Measurements from ENCODE around the gene PANK3.
"Not testable (repeated sequence)": the region's sequence is repeated elsewhere in the genome, so short reads cannot be mapped to it uniquely, and the experiment has no call there.

PANK3 gene

DNA sequence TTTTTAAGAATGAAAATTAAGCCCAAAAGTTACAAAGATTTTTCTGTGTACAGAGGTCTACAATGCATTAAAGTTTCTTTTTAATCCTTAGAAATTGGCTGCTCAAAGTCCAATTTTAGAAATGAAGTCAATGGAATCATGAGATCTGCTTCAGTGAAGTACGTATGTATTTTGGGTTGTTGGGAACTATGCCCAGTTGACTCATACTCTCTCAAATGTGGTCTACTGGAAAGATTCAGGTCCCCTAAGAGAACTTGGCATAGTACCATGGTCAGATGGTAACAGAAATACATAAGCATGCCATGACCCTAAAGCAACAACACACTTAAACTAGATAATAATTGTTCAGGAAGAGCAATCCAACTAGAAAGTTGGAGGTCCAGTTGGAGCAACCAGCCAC lies 27.0 kb downstream of the PANK3 start:
- DNase-seq (ENCODE audit: low read depth, low spot score), result peak; percentile 52

GRCh38 chr5:168550656-168551055 lies 28.5 kb downstream of the PANK3 start:
- DNase-seq (ENCODE audit: low read depth, low spot score), result no peak

DNA sequence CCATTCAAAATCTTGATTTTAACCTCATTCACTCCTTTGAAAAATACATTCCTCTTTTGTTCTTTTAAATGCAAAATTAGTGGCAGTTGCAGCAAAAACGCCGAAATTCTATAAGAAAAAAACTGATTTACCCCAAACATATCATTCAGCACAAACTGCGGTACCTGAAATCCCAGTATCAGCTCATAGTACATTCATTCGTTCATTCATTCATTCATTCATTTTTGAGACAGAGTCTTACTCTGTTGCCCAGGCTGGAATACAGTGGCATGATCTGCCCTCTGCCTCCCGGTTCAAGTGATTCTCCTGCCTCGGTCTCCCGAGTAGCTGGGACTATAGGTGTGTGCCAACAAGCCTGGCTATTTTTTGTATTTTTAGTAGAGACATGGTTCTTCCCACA lies 29.6 kb downstream of the PANK3 start:
- DNase-seq (ENCODE audit: low read depth, low spot score), result no peak

- DNase-seq (ENCODE audit: low read depth, low spot score), result no peak
Measured at GRCh38 chr5:168537176-168537575, 42.0 kb downstream of the PANK3 start.

DNA sequence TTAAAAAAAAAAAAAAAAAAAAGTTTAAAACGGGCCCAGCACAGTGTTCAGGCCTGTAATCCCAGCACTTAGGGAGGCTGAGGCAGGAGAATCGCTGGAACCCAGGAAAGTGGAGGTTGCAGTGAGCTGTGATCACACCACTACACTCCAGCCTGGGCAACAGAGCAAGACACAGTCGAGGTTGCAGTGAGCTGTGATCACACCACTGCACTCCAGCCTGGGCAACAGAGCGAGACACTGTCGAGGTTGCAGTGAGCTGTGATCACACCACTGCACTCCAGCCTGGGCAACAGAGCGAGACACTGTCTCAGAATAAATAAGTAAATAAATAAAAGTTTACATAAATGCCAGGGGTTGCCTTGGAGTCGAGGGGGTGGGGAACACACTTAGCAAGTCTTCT lies 44.8 kb downstream of the PANK3 start:
- not testable (repeated sequence) for DNase-seq (ENCODE audit: low read depth, low spot score)

DNA sequence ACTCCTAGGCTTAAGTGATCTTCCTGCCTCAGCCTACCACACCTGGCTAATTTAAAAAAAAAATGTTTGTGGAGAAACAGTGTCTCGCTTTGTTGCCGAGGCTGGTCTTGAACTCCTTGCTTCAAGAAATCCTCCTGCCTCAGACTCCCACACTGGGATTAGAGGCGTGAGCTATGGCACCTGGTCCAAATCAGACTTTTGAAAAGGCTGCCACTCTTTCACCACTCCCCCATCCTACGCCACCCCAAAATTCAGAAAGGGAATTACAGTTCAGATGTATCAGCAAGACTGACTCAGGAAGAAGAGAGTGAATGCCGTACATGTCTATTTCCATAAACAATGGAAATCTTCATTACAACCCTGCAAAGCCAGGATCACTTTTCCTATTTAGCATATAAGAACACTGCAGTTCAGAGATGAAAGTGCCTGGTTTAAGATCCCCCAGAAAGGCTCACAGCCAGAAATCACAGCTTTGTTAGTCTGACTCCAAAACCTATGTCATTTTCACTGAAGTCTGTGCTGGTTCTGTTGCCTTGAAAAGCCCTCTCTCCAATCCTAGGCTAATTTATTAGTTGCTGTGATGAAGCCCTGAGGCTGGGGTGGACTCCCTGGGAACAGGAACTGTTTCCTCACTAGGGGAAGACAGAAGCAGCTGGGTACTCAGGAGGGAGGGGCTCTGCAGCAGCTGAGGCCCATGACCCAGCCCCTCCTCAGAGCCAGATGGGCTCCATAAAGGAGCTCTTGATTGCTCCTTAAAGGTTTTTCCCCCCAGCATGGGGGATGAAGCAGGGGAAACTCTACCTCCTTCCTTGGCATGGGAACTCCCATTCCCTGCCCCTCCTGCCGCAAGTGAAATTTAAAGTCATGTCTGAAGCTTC lies 46.9 kb downstream of the PANK3 start:
- DNase-seq (ENCODE audit: low read depth, low spot score), result no peak

DNA sequence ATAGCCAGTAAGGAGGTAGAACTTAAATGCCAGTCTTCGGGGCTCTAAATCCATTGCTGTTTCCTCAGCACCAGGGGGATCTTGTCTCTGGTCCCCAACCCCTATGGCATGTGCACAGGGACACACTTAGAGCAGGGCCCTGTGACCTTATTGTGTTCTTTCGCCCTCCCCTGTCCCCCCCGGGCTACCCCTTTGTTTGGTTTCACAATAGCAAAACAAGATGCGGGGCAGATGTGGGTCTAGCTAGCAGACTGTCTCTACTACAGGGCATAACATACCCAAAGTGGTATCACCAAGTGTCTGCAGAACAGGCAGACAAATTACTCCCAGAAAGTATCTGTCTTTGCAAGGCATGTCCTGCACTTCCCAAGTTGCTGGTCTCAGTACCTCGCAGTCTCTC lies 48.0 kb downstream of the PANK3 start:
- no peak for DNase-seq (ENCODE audit: low read depth, low spot score)

DNA sequence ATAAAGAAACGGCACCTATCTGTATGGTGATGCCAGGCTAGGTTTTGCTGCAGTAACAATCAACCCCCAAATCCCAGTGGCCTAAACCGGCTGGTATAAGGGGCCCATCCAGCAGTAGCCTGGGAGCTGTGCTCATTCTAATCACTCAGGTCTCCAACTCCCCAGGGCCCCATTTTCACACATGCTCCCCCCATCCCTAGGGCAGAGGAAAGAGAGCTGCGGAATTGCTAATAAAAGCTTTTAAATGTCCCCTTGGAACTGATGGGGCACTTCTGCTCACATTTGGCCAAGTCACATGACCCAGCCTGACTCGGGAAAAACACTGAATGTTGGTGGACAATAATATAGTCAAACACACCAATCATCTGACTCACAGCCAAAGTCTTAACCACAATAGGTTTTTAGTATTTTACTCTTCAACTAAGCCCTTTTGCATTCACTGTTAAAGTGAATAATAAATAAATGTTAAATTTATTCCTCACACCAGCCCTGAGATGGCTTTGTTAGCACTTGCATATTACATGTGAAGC lies 48.5 kb downstream of the PANK3 start:
- no peak for DNase-seq (ENCODE audit: low read depth, low spot score)

- DNase-seq (ENCODE audit: low read depth, low spot score), result no peak
Measured at GRCh38 chr5:168529374-168530234, 49.6 kb downstream of the PANK3 start.

DNA sequence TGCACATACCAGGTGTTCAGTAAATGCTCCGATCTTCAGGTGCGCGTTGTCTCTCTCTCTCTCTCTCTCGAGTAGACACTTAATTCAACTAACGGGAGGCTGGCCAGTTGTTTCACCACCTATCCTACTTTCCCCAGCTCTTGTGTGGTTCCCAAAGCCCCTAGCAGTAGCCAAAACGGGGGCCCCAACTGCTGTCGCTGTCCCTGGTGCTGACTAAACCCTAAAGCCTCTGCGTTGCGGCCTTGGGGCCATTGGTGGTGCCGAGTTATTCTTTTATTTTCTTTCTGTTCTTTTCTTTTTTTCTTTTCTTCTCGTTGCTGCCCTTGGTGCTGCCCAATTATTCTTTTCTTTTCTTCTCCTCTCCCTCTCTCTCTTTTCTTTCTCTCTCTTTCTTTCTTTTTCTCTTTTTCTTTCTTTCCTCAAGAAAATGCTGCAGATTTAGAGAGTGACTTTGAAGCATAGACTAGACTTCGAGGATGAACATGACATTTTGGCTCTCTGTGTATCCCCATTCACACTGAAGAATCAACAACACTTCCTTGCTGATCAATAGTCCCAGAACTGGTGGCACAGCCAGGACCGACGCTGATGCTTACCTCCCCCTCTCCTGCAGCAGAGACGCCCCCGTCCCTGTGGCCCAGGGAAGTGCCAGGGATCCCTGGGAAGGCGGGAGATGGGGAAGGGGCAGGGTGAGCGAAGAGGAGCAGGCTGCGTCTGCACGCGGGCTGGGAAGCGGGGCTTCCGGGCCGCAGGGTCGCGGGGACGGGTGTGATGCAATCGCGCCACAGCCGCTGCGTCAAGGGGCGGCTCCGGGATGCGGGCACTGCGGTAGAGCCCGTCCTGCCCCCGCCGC lies 50.4 kb downstream of the PANK3 start, which contains the start of gene FBLL1:
TSS of gene FBLL1 (plus strand) at position 785 of the 853 bp plus-strand sequence. CDS start 200 bp downstream, outside the sequence.
- no peak for DNase-seq (ENCODE audit: low read depth, low spot score)

GRCh38 chr5:168527756-168528295 lies 51.3 kb downstream of the PANK3 start:
- no peak for DNase-seq (ENCODE audit: low read depth, low spot score)

GRCh38 chr5:168525856-168526255 lies 53.3 kb downstream of the PANK3 start:
- DNase-seq (ENCODE audit: low read depth, low spot score), result no peak

GRCh38 chr5:168513861-168514428 lies 65.2 kb downstream of the PANK3 start:
- DNase-seq (ENCODE audit: low read depth, low spot score), result no peak

DNA sequence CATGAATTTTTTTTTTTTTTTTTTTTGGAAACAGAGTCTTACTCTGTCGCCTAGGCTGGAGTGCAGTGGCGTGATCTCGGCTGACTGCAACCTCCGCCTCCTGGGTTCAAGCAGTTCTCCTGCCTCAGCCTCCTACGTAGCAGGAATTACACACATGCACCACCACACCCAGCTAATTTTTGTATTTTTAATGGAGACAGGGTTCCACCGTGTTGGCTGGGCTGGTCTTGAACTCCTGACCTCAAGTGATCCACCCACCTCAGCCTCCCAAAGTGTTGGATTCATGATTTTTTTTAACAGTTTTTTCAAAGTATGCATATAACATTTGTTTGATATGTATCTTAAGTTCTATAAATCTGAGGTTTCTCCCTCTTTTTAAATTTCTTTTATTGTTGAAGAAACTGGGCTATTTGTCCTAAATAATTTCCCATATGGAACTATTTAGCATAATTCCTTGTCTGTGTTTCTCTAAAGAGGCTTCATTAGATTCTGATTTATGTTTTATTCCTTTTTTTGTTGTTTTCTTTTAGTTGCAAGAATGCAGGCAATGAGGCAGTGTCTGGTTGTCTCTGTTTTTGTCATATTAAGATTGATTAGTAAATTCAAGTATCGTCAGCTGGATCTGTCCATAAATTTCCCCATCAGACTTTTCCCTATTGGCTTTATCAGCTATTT lies 76.5 kb downstream of the PANK3 start:
- DNase-seq (ENCODE audit: low read depth, low spot score), result no peak
